Activated naive CD8-positive, alpha-beta T cell treated with anti-CD3 and anti-CD28 coated beads, Interleukin-2, amount 50 U/mL, for 24 hours (primary cell): ENCODE measurements around the gene RAD51.

Experiments
- ATAC-seq: fragments of 150-1000 bp; cut with Tn5 transposase; one replicate; pipeline ENCODE4 v1.10.0; 2021
- DNase-seq: peaks from one replicate; pipeline ENCODE4 v3.0.0; 2021
- H3K27ac Mint-ChIP-seq: one replicate; pipeline ENCODE4 v1.8.0; 2021; ENCODE audit warnings: mild to moderate bottlenecking, mixed read lengths
- H3K27me3 Mint-ChIP-seq: one replicate; pipeline ENCODE4 v1.8.0; 2021; ENCODE audit warnings: mixed read lengths
- H3K36me3 Mint-ChIP-seq: one replicate; pipeline ENCODE4 v1.8.0; 2021; ENCODE audit warnings: low read depth, mixed read lengths
- H3K4me1 Mint-ChIP-seq: one replicate; pipeline ENCODE4 v1.8.0; 2021; ENCODE audit warnings: mixed read lengths
- H3K4me3 Mint-ChIP-seq: one replicate; pipeline ENCODE4 v1.8.0; 2021; ENCODE audit warnings: mild to moderate bottlenecking, moderate library complexity, mixed read lengths
- H3K9me3 Mint-ChIP-seq: one replicate; pipeline ENCODE4 v1.8.0; 2021; ENCODE audit warnings: mixed read lengths

RAD51 gene

DNA sequence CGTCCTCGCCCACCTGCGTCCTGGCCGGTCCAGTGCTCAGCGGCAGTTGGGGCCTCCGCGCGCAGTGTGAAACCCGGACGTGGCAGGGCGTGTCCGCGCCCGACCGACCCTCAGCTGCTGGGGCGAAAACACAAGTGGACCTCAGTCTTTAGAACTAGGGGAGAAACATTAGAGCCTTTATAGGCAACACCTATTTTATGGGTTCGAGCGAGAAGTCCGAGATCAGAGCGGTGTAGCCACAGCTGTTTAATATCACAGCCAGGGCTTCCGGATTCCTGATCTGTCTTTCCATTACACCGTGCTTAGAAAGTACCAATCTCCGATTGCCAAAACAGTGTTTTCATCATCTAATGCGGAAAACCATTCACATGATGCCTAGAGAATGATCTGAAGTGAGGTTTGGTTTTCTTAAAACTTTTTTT lies 506 bp downstream of the RAD51 start:
- peak overlapping the region; percentile 100 for H3K27ac Mint-ChIP-seq
- peaks cover 42% of the 10 kb centered on the region for H3K36me3 Mint-ChIP-seq
- peak; percentile 16 for ATAC-seq
- peak; percentile 36 for DNase-seq
- no peaks in the 10 kb centered on the region for H3K9me3 Mint-ChIP-seq
- H3K4me1 Mint-ChIP-seq, result peaks cover 34% of the 10 kb centered on the region
- H3K4me3 Mint-ChIP-seq, result peak overlapping the region; percentile 100
- H3K27me3 Mint-ChIP-seq, result no peaks in the 10 kb centered on the region

DNA sequence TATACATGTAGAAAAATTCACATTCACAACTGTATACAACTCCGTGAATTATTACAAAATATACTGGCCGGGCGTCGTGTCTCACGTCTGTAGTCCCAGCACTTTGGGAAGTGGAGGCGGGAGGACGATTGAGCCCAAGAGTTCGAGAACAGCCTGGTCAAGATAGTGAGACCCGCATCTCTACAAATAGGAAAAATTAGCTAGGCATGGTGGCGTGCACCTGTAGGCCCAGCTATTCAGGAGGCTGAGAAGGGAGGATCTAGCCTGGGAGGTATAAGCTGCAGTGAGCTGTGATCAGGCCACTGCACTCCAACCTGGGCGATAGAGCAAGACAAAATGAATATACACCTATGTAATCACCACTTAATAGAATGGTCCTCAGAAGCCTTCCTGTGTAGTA lies 1.3 kb downstream of the RAD51 start:
- H3K36me3 Mint-ChIP-seq, result peaks cover 47% of the 10 kb centered on the region
- H3K4me1 Mint-ChIP-seq, result peaks cover 34% of the 10 kb centered on the region
- H3K4me3 Mint-ChIP-seq, result peak overlapping the region; percentile 100
- H3K27ac Mint-ChIP-seq, result peak overlapping the region; percentile 100
- no peaks in the 10 kb centered on the region for H3K27me3 Mint-ChIP-seq
- no peak for DNase-seq
- no peak for ATAC-seq
- H3K9me3 Mint-ChIP-seq, result no peaks in the 10 kb centered on the region

DNA sequence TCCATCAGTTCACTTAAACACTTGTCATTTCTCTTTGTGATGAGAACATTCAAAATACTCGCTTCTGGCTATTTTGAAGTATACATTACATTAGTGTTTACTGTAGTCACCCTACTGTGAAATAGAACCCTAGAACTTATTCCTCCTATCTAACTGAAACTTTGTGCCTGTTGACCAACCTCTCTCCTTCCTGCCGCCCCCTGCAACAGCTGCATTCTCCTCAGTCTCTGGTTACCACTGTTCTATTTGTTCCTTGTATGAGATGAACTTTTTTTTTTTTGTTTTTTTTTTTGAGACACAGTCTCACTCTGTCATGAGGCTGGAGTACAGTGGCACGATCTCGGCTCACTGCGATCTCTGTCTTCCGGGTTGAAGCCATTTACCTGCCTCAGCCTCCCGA lies 2.9 kb downstream of the RAD51 start:
- peaks cover 55% of the 10 kb centered on the region for H3K36me3 Mint-ChIP-seq
- H3K4me3 Mint-ChIP-seq, result no peak overlapping the region
- H3K27me3 Mint-ChIP-seq, result no peaks in the 10 kb centered on the region
- H3K9me3 Mint-ChIP-seq, result no peaks in the 10 kb centered on the region
- H3K4me1 Mint-ChIP-seq, result peaks cover 34% of the 10 kb centered on the region
- ATAC-seq, result no peak
- no peak overlapping the region for H3K27ac Mint-ChIP-seq
- no peak for DNase-seq

DNA sequence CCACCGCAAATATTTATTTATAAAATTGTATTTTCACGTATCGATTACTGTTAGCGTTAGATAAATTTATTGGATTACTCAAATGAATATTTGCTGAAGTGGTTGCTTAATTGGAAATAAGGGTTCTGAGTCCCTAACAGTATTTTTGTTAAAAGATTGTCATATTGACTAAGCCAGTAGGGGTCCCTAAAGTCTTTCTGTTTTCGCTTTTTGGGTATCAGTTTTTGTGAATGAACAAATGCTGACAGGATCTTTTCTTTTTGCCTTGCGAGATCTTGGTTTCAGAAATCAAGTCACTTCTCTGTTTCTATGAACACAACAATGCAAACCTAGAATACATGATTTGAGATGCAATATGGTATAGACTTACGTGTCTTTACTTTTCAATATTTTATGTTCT lies 7.1 kb downstream of the RAD51 start:
- Mint-ChIP-seq H3K9me3 (no peaks in the 10 kb centered on the region), H3K4me1 (peaks cover 16% of the 10 kb centered on the region), H3K27me3 (no peaks in the 10 kb centered on the region), H3K4me3 (no peak overlapping the region), H3K36me3 (peaks cover 56% of the 10 kb centered on the region), H3K27ac (no peak overlapping the region)
- DNase-seq, result no peak
- no peak for ATAC-seq

DNA sequence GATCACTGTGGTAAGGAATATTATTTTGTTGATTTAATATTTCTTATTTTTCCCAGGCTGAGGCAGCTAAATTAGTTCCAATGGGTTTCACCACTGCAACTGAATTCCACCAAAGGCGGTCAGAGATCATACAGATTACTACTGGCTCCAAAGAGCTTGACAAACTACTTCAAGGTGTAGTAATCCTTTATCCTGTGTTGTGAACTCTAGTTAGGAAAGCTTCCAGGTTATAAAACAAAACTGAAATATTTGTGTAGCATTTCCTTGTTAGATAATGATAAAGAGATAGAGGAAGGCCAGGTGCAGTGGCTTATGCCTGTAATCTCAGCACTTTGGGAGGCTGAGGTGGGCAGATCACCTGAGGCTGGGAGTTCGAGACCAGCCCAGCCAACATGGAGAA lies 11.1 kb downstream of the RAD51 start:
- no peak overlapping the region for H3K4me3 Mint-ChIP-seq
- H3K27ac Mint-ChIP-seq, result no peak overlapping the region
- no peaks in the 10 kb centered on the region for H3K4me1 Mint-ChIP-seq
- H3K27me3 Mint-ChIP-seq, result no peaks in the 10 kb centered on the region
- peaks cover 50% of the 10 kb centered on the region for H3K36me3 Mint-ChIP-seq
- no peaks in the 10 kb centered on the region for H3K9me3 Mint-ChIP-seq
- ATAC-seq, result no peak
- DNase-seq, result no peak

DNA sequence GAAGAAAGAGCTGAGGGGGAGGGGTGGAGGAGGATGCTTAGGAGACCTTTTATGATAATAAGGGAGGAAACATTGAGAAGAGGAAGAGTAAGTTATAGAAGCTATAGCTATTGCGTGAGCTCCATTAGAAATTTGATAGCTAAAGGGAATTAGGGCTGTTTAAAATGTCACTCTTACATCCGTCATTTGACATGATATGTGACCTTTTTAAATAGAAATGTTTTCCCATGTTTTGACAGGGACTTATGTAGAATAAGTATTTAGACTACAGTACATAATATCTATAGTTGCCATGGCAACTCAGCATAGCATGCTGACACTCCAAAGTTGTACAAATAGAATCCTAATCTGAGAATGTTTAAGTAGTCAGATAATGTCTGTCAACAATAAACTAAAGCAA lies 19.2 kb downstream of the RAD51 start:
- no peak for ATAC-seq
- Mint-ChIP-seq H3K4me1 (no peaks in the 10 kb centered on the region), H3K27ac (no peak overlapping the region), H3K9me3 (no peaks in the 10 kb centered on the region), H3K27me3 (no peaks in the 10 kb centered on the region), H3K36me3 (peaks cover 47% of the 10 kb centered on the region), H3K4me3 (no peak overlapping the region)
- no peak for DNase-seq

DNA sequence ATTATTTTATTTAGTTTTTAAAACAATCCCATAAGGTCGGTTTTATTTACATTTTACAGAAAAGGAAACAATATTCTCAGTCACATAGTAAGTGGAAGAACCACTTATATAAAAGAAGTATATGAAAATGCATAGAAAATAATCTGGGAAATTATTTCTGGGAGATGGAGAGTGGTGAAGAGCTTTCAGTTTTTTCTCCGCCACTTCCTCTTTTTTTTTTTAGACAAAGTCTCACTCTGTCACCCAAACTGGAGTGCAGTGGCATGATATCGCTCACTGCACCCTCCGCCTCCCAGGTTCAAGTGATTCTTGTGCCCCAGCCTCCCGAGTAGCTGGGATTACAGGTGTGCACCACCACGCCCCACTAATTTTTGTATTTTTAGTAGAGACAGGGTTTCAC lies 21.2 kb downstream of the RAD51 start:
- Mint-ChIP-seq H3K27ac (no peak overlapping the region), H3K4me3 (no peak overlapping the region), H3K9me3 (no peaks in the 10 kb centered on the region), H3K4me1 (peaks cover 1% of the 10 kb centered on the region), H3K36me3 (peaks cover 46% of the 10 kb centered on the region), H3K27me3 (no peaks in the 10 kb centered on the region)
- DNase-seq (no peak), ATAC-seq (no peak)

DNA sequence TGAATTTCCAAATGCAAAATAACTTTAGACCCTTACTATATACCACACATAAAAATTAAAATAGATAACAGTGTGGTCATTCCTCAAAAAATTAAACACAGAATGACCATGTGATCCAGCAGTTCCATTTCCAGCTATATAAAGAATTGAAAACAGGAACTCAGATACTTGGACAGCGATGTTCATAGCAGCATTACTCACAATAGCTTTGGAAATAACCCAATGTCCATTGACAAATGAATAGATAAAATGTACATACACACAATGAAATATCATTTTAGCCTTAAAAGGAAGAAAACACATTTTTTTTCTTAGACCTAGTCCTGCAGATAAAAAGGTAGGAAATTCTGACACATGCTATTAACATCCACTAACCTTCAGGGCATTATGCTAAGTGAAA lies 26.7 kb downstream of the RAD51 start:
- Mint-ChIP-seq H3K27ac (no peak overlapping the region), H3K9me3 (no peaks in the 10 kb centered on the region), H3K4me3 (no peak overlapping the region), H3K4me1 (peaks cover 17% of the 10 kb centered on the region), H3K36me3 (peaks cover 47% of the 10 kb centered on the region), H3K27me3 (no peaks in the 10 kb centered on the region)
- ATAC-seq (no peak), DNase-seq (no peak)

DNA sequence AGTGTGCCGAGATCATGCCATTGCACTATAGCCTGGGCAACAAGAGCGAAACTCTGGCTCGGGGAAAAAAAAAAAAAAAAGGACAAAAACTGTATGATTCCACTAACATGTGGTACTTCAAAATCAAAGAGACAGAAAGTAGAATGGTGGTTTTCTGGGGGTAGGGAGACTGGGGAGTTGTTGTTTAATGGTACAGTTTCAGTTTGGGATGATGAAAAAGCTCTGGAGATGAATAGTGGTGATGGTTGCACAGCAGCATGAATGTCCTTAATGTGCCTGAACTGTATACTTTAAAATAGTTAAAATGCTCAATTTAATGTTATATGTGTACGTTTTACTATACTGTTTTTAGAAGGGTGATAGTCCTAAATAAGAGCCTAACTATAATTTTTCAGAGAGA lies 27.4 kb downstream of the RAD51 start:
- DNase-seq (no peak), ATAC-seq (no peak)
- no peaks in the 10 kb centered on the region for H3K27me3 Mint-ChIP-seq
- H3K27ac Mint-ChIP-seq, result peak overlapping the region; percentile 4
- H3K36me3 Mint-ChIP-seq, result peaks cover 46% of the 10 kb centered on the region
- H3K9me3 Mint-ChIP-seq, result no peaks in the 10 kb centered on the region
- no peak overlapping the region for H3K4me3 Mint-ChIP-seq
- H3K4me1 Mint-ChIP-seq, result peaks cover 17% of the 10 kb centered on the region

DNA sequence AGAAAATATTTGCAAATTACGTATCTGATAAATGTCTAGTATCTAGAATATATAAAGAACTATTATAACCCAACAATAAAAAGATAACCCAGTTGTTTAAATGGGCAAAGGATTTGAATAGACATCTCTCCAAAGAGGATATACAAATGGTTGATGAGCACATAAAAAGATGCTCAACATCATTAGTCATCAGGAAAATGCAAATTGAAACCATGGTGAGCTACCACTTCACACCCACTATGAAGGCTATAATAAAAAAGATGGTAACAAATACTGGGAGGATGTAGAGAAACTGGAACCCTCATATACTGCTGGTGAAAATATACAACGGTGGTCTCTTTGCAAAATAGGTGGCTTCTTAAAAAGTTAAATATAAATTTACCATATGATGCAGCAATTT lies 28.0 kb downstream of the RAD51 start:
- no peak overlapping the region for H3K4me3 Mint-ChIP-seq
- no peaks in the 10 kb centered on the region for H3K9me3 Mint-ChIP-seq
- H3K27me3 Mint-ChIP-seq, result no peaks in the 10 kb centered on the region
- DNase-seq (no peak), ATAC-seq (peak; percentile 73)
- H3K27ac Mint-ChIP-seq, result no peak overlapping the region
- H3K4me1 Mint-ChIP-seq, result peaks cover 17% of the 10 kb centered on the region
- H3K36me3 Mint-ChIP-seq, result peaks cover 43% of the 10 kb centered on the region

DNA sequence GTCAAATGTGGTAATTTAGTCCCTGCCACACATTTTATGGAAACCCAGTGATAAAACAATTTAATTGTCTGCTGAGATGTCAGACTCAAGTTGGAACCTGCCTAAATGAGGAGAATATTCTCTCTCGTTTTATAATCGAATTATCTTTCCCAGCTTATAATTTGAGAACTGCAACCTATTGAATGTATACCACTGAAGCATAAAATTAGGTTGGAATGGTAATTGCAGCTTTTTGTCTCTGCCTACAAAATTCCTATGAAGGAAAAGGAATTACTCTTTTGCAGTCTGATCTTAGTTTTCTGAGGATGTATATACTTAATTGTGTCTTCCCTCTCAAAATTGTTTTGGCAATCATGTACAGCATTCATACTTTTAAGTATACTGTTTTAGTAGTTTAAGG lies 28.9 kb downstream of the RAD51 start:
- H3K4me1 Mint-ChIP-seq, result peaks cover 17% of the 10 kb centered on the region

DNA sequence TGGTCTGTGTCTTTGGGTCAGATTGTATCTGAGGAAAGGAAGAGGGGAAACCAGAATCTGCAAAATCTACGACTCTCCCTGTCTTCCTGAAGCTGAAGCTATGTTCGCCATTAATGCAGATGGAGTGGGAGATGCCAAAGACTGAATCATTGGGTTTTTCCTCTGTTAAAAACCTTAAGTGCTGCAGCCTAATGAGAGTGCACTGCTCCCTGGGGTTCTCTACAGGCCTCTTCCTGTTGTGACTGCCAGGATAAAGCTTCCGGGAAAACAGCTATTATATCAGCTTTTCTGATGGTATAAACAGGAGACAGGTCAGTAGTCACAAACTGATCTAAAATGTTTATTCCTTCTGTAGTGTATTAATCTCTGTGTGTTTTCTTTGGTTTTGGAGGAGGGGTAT lies 36.1 kb downstream of the RAD51 start:
- no peaks in the 10 kb centered on the region for H3K27me3 Mint-ChIP-seq
- ATAC-seq (no peak), DNase-seq (no peak)
- H3K9me3 Mint-ChIP-seq, result no peaks in the 10 kb centered on the region
- H3K4me3 Mint-ChIP-seq, result no peak overlapping the region
- H3K27ac Mint-ChIP-seq, result no peak overlapping the region
- H3K36me3 Mint-ChIP-seq, result peaks cover 50% of the 10 kb centered on the region
- no peaks in the 10 kb centered on the region for H3K4me1 Mint-ChIP-seq

More for the DNA sequence above, 28.9 kb downstream of the RAD51 start:
- Mint-ChIP-seq H3K36me3 (peaks cover 45% of the 10 kb centered on the region), H3K27ac (no peak overlapping the region), H3K4me3 (no peak overlapping the region), H3K27me3 (no peaks in the 10 kb centered on the region), H3K9me3 (no peaks in the 10 kb centered on the region)
- ATAC-seq (no peak), DNase-seq (no peak)

DNA sequence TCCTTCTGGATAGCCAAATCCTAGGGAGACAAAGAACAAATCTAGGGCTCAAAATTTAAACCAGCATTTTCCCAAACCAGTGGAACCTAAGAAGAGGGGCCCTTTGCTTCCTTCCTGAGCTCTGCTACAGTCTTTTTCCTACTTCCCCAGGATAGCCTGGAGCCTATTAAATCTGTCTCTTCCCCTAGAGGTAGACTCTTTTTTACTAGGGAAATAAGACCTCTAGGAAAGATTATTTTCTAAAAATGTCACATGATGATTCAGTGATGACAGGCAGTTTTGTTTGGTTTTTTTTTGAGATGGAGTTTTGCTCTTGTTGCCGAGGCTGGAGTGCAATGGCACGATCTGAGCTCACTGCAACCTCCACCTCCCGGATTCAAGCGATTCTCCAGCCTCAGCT lies 41.6 kb downstream of the RAD51 start:
- DNase-seq, result no peak
- no peaks in the 10 kb centered on the region for H3K9me3 Mint-ChIP-seq
- no peaks in the 10 kb centered on the region for H3K27me3 Mint-ChIP-seq
- no peaks in the 10 kb centered on the region for H3K4me1 Mint-ChIP-seq
- no peak for ATAC-seq
- no peak overlapping the region for H3K27ac Mint-ChIP-seq
- H3K36me3 Mint-ChIP-seq, result peaks cover 49% of the 10 kb centered on the region
- H3K4me3 Mint-ChIP-seq, result no peak overlapping the region

DNA sequence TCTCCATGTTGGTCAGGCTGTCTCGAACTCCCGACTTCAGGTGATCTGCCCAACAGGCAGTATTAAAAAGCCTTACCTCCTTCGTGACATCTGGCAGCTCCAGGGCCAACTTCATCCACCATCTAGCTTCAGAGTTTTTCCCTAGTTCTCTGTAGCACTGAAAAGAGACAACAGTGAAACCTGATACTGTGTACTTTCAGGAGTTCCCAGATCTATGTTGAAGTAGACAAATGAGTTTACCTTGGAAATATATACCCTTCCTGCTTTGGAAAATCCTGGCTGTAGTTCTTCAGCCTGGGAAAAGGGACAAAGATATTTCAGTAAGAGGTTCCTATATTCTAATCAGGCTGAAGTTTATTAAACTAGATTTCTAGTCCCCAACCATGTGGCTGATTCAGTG lies 42.1 kb downstream of the RAD51 start:
- H3K27me3 Mint-ChIP-seq, result no peaks in the 10 kb centered on the region
- H3K4me1 Mint-ChIP-seq, result no peaks in the 10 kb centered on the region
- no peak for DNase-seq
- no peak overlapping the region for H3K4me3 Mint-ChIP-seq
- no peak overlapping the region for H3K27ac Mint-ChIP-seq
- peaks cover 45% of the 10 kb centered on the region for H3K36me3 Mint-ChIP-seq
- ATAC-seq, result no peak
- no peaks in the 10 kb centered on the region for H3K9me3 Mint-ChIP-seq

DNA sequence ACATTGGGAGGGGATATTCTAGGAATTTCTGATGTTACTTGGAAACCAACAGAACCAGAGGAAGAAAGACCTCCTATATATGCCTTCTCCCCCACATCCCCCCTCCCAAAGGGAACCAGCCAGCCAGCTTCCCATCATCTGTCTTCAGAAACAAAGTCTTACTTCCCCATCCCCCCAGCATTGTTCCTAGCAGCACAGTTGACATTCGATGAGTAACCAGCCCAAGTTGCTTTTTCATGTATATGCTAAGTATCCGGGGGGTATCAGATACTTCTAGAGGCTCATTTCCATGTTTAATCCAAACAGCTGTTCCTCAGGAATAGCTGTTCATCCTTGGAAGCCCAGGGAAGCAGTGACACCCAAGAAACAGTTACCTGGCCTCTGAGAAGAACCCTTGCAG lies 44.1 kb downstream of the RAD51 start:
- Mint-ChIP-seq H3K27me3 (no peaks in the 10 kb centered on the region), H3K4me3 (no peak overlapping the region), H3K36me3 (peaks cover 50% of the 10 kb centered on the region), H3K9me3 (no peaks in the 10 kb centered on the region), H3K4me1 (peaks cover 15% of the 10 kb centered on the region), H3K27ac (no peak overlapping the region)
- ATAC-seq, result no peak
- no peak for DNase-seq

DNA sequence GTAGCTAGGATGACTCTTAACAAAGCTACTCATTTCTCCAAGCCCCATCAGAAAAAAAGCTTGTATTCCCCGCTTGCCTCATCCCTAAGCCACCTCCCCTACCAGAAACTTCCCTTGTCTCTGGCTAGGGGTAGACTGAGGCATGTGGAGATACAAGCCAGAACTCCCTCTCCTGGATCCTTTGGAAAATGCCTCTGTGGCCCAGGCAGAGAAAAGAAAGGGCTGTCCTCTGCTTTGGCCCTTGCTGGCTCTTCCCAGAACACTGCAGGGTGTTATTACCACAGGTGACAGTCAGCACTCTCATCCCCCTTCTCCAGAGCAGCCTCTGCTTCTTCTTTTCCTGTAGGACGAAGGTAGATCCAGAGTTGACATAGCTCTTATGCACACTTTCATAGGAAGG lies 44.9 kb downstream of the RAD51 start:
- Mint-ChIP-seq H3K27ac (no peak overlapping the region), H3K9me3 (no peaks in the 10 kb centered on the region), H3K4me3 (no peak overlapping the region), H3K27me3 (no peaks in the 10 kb centered on the region), H3K4me1 (peaks cover 22% of the 10 kb centered on the region), H3K36me3 (peaks cover 53% of the 10 kb centered on the region)
- DNase-seq, result no peak
- ATAC-seq, result no peak
